Ishikawa (cell line): ENCODE data around the gene JMJD7.

Source experiments
- CEBPB ChIP-seq: IDR thresholded peaks from 2 replicates; pipeline ENCODE4 v1.6.1; 2012
- CREB1 ChIP-seq: IDR thresholded peaks from 2 replicates; pipeline ENCODE4 v1.6.1; 2012; ENCODE audit warnings: low read depth
- EGR1 ChIP-seq: IDR thresholded peaks from 2 replicates; pipeline ENCODE4 v1.6.1; 2012
- EP300 ChIP-seq: IDR thresholded peaks from 2 replicates; pipeline ENCODE4 v1.6.1; 2012; ENCODE audit warnings: borderline replicate concordance
- FOXM1 ChIP-seq: IDR thresholded peaks from 2 replicates; pipeline ENCODE4 v1.6.1; 2012; ENCODE audit warnings: low read depth, borderline replicate concordance
- MAX ChIP-seq: IDR thresholded peaks from 2 replicates; pipeline ENCODE4 v1.6.1; 2012
- NFIC ChIP-seq: IDR thresholded peaks from 2 replicates; pipeline ENCODE4 v1.6.1; 2012
- RAD21 ChIP-seq: IDR thresholded peaks from 2 replicates; pipeline ENCODE4 v1.6.1; 2012; ENCODE audit warnings: low read depth
- REST ChIP-seq: IDR thresholded peaks from 2 replicates; pipeline ENCODE4 v1.6.1; 2012; ENCODE audit warnings: low read depth, mild to moderate bottlenecking
- TAF1 ChIP-seq: IDR thresholded peaks from 2 replicates; pipeline ENCODE4 v1.6.1; 2012; ENCODE audit warnings: low read depth, mild to moderate bottlenecking
- TCF12 ChIP-seq: IDR thresholded peaks from 2 replicates; pipeline ENCODE4 v1.6.1; 2012; ENCODE audit warnings: low read depth
- TEAD4 ChIP-seq: IDR thresholded peaks from 2 replicates; pipeline ENCODE4 v1.6.1; 2012
- USF1 ChIP-seq: IDR thresholded peaks from 2 replicates; pipeline ENCODE4 v1.6.1; 2012
- YY1 ChIP-seq: IDR thresholded peaks from 2 replicates; pipeline ENCODE4 v1.6.1; 2012; ENCODE audit warnings: low read depth
- ZBTB7A ChIP-seq: IDR thresholded peaks from 2 replicates; pipeline ENCODE4 v1.6.1; 2012; ENCODE audit warnings: low read depth

JMJD7 gene

DNA sequence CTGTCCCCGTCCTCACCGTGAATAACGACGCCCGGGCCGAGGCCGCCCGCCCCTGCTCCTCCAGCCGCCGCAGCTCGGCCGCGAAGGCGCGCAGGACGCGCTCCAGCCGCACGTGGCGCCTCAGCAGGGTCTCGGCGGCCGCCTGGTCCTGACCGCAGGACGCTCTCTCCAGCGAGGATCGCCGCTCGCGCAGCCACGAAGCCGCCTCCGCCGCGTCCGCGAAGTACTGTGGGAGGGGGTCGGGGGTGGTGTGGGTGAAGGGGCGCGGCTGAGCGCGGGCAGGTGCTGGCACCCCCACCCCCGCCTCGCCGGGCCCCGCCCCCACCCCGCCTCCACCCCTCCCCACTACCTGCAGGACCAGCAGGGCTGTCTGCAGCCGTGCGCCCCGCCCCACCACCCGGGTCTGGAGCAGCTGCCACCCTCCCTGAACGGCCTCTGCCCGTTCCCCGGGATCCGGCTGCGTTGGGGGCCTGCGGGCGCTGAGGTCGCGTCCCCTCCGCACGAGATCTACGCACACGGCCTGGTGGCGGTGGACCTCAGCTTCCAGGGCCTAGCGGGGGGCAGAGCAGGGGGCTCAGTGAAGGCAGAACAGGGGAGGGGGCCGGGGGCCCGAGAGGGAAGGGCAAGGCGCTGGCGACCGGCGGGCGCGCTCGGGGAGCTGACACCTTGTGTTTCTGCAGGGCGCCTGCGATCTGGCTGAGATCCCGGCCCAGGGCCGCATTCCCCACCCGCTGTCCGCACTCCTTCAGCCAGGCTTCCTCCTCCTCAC is 54.2 kb downstream of the JMJD7 start:
- TF ChIP-seq TEAD4, result no peak
- no peak for TF ChIP-seq EP300
- TF ChIP-seq EGR1, result no peak
- TF ChIP-seq MAX, result peak; percentile 85
- TF ChIP-seq CEBPB, result no peak

- TF ChIP-seq ZBTB7A, result no peak
- TF ChIP-seq NFIC, result no peak
Observed at GRCh38 chr15:41882689-41883483, 55.0 kb downstream of the JMJD7 start.

- no peak for TF ChIP-seq TEAD4
- no peak for TF ChIP-seq TAF1
- no peak for TF ChIP-seq CEBPB
- TF ChIP-seq MAX, result no peak
- no peak for TF ChIP-seq TCF12
Observed at GRCh38 chr15:41883484-41883825, 55.6 kb downstream of the JMJD7 start.

DNA sequence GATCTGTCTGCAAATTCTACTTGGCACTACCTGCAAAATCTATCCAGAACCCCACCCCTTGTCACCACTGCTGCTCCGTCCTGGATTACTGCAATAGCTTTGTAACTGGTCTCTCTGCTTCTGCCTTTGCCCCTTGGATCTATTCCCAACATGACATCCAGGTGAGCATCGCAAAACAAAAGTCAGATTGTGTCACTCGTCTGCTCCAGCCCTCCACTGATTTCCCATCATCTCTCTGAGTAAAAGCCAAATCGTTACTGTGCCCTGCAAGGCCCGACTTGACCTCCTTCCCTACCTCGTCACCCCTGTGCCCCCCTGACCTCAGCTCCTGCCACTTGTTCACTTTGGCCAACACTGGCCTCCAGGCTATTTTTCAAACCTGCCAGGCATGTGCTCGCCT is 56.6 kb downstream of the JMJD7 start:
- TF ChIP-seq ZBTB7A (no peak), TAF1 (no peak), RAD21 (no peak), NFIC (no peak), CREB1 (no peak), REST (no peak)

DNA sequence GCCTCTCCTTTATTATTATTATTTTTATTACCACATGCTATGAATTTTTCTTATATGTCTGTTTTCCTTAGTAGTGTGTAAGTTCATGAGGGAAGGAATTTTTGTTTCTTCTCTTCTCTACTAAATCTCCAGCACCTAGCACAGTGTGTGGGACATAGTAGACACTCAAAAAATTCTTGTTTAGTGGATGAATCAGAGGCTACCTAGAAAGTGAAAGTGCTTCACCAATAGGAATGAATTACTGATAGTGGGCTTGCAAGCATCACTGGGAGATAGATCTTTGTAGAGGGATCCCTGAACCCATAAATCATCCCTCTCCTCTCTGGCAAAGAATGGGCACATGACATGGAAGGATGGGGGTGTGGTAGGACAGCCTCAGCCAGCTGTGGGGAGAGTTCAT is 57.4 kb downstream of the JMJD7 start:
- TF ChIP-seq FOXM1, result no peak
- TF ChIP-seq EGR1, result no peak
- no peak for TF ChIP-seq TCF12
- TF ChIP-seq YY1, result no peak
- TF ChIP-seq USF1, result no peak
- no peak for TF ChIP-seq TAF1
- no peak for TF ChIP-seq MAX
- no peak for TF ChIP-seq RAD21
- TF ChIP-seq EP300, result no peak
- no peak for TF ChIP-seq NFIC
- no peak for TF ChIP-seq CREB1
- no peak for TF ChIP-seq ZBTB7A
- TF ChIP-seq REST, result no peak
- no peak for TF ChIP-seq CEBPB
- TF ChIP-seq TEAD4, result no peak

DNA sequence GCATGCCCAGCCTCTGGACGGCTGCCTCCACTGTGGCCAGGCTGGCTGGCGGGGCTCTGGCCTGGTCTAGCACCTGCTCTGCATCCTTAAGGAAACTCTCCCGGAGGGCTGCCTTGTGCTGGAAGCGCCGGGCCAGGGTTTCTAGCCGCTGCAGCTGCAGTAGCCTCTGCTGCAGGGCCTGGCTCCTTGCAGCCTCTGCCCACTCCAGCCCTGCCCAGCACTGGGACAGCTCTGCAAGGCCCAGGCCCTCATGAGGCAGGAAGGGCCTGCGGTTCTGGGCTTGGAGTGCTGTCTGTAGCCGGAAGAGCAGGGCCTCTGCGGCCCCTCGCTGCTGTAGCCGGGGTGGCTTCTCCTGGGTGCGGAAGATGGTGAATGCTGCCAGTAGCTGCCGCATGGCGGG is 57.9 kb downstream of the JMJD7 start:
- TF ChIP-seq EP300, result no peak
- TF ChIP-seq EGR1, result no peak
- no peak for TF ChIP-seq CEBPB
- TF ChIP-seq MAX, result no peak
- TF ChIP-seq NFIC, result no peak
- TF ChIP-seq ZBTB7A, result no peak
- TF ChIP-seq FOXM1, result no peak
- TF ChIP-seq CREB1, result no peak
